ENCODE results near the gene NOS3.
"Not testable (repeated sequence)": the region's sequence is repeated elsewhere in the genome, so short reads cannot be mapped to it uniquely, and the experiment has no call there.

Gene NOS3

DNA sequence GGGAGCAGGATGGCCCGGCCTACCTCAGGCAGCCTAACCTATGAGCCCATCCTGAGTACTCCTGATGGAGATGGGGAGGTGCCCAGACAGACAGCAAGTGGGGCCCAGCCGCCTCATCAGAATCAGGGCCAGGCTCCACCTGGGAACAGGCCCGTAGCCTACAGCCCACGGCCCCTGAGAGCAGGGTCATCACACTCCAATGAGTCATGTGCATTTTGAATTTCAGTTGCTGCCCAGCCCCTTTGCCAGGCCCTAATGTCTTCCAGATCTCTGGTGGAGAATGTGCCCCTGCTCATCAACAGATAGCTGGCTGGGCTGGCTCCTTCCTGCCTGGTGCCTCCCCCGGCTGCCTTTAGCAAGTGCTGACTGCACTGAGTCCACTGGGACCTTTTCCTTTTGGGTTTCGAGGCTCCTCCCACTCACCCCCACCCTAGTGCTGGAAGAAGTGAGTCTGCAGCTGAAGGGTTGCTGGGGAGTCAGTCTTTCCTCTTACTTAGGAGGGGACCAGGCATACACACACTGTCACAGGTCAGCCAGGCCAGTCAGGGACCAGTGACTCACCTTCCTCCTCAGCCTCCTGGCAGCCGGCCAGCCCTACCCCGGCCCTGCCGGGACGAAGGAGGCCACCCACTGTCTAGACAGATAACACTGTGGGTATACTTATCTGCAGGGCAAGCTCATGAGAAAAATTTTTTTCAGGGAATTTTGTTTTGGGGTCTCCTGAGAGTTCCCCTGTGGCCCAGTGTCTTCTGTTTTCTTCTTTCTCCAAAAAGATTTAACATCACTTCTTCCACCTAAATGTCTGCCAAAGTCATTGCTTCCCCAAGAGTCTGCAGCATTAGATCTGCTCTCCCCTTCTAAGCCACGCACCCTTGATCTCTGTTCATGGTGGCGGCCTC lies 48.4 kb downstream of the NOS3 start:
- Histone ChIP-seq H3K4me3 (ENCODE audit: insufficient read length, low read depth) (no peak overlapping the region), H3K27me3 (ENCODE audit: insufficient read depth, insufficient read length) (no peaks in the 10 kb centered on the region), H3K9me3 (ENCODE audit: insufficient read depth, low read length) (no peaks in the 10 kb centered on the region), H3K9ac (ENCODE audit: insufficient read length, low read depth) (peak overlapping the region; percentile 61), H3K36me3 (ENCODE audit: insufficient read depth, insufficient read length, low read length) (peaks cover 53% of the 10 kb centered on the region), H3K4me1 (ENCODE audit: insufficient read depth, insufficient read length) (peaks cover 11% of the 10 kb centered on the region)
- DNase-seq (ENCODE audit: low read depth, low spot score): no peak
- TF ChIP-seq SUZ12 (IDR thresholded peaks at IDR 0.05; ENCODE audit: extremely low read depth, insufficient read depth, insufficient read length) (no peak), YY1 (IDR thresholded peaks at IDR 0.05; ENCODE audit: insufficient read depth, insufficient read length) (no peak), ZNF274 (IDR thresholded peaks at IDR 0.05; ENCODE audit: low read depth, low read length) (no peak)

DNA sequence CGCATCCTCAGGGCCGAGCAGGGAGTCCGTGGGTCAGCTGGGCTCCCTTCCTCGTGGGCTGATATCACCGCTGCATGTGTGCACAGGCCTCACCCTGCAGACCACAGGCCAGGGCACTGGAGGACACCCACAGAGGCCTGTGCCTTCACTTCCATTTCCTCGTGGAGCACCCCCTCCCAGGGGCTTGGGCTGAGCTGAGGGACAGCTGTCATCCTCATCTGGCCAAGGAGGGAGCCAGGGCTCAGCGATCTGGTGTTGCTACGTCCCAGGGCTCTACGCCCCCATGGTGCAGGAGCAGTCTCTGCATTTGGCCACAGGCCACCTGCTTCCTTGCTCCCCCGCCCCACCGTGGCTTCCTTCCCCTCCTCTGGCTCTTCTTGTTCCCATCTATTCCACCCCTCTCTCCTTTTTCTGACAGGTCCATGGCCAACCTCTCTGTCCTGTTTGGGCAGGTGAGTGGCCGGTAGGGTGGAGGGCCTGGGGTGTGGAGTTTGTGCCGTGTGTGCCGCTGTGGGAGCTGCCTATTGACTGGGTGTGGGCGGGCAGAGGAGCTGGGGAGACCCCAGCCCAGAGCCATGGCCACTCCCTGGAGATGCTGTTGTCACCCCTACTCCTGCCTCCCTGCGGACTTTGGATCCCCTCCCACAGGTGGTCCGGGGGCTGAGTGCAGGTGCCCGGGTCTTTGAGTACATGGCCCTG lies 49.2 kb downstream of the NOS3 start:
- no peak for TF ChIP-seq SUZ12 (IDR thresholded peaks at IDR 0.05; ENCODE audit: extremely low read depth, insufficient read depth, insufficient read length)
- no peak for TF ChIP-seq YY1 (IDR thresholded peaks at IDR 0.05; ENCODE audit: insufficient read depth, insufficient read length)
- TF ChIP-seq ZNF274 (IDR thresholded peaks at IDR 0.05; ENCODE audit: low read depth, low read length): no peak
- H3K27me3 ChIP-seq (ENCODE audit: insufficient read depth, insufficient read length): no peaks in the 10 kb centered on the region
- no peaks in the 10 kb centered on the region for H3K9me3 ChIP-seq (ENCODE audit: insufficient read depth, low read length)
- H3K4me3 ChIP-seq (ENCODE audit: insufficient read length, low read depth): no peak overlapping the region
- DNase-seq (ENCODE audit: low read depth, low spot score): no peak
- H3K9ac ChIP-seq (ENCODE audit: insufficient read length, low read depth): no peak overlapping the region
- peaks cover 50% of the 10 kb centered on the region for H3K36me3 ChIP-seq (ENCODE audit: insufficient read depth, insufficient read length, low read length)
- H3K4me1 ChIP-seq (ENCODE audit: insufficient read depth, insufficient read length): peaks cover 11% of the 10 kb centered on the region

DNA sequence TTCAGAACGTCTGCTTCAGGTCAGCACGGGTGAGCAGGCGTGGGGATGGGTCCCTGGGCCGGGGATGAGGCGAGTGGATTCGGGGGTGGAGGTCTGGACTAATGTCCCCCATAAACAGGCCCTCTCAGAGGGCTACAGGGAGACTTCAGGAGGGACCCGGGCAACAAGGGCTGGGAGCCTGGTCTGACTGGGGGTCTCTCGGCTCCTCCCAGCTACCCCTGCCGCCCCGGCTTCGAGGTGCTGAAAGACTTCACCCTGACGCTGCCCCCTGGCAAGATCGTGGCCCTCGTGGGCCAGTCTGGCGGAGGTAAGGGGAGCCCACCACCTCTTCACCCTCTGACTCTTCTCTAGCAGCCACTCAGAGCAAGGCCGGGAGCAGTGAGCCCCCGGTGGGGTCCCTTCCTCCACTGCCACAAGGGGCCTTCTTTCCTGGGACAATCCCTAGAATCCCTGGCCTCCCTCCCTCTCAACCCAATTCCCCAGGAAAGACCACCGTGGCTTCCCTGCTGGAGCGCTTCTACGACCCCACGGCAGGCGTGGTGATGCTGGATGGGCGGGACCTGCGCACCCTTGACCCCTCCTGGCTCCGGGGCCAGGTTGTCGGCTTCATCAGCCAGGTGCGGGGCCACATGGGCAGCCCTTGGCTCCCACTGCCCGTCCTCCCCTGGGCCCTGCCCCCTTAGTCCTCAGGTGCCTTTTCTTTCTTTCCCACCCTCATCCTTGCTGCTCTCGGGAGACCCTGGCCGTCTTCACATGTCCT lies 50.0 kb downstream of the NOS3 start:
- TF ChIP-seq SUZ12 (IDR thresholded peaks at IDR 0.05; ENCODE audit: extremely low read depth, insufficient read depth, insufficient read length) (no peak), YY1 (IDR thresholded peaks at IDR 0.05; ENCODE audit: insufficient read depth, insufficient read length) (no peak), ZNF274 (IDR thresholded peaks at IDR 0.05; ENCODE audit: low read depth, low read length) (no peak)
- peaks cover 47% of the 10 kb centered on the region for H3K36me3 ChIP-seq (ENCODE audit: insufficient read depth, insufficient read length, low read length)
- no peaks in the 10 kb centered on the region for H3K27me3 ChIP-seq (ENCODE audit: insufficient read depth, insufficient read length)
- H3K4me3 ChIP-seq (ENCODE audit: insufficient read length, low read depth): no peak overlapping the region
- H3K9ac ChIP-seq (ENCODE audit: insufficient read length, low read depth): no peak overlapping the region
- H3K9me3 ChIP-seq (ENCODE audit: insufficient read depth, low read length): no peaks in the 10 kb centered on the region
- no peak for DNase-seq (ENCODE audit: low read depth, low spot score)
- H3K4me1 ChIP-seq (ENCODE audit: insufficient read depth, insufficient read length): peaks cover 11% of the 10 kb centered on the region

DNA sequence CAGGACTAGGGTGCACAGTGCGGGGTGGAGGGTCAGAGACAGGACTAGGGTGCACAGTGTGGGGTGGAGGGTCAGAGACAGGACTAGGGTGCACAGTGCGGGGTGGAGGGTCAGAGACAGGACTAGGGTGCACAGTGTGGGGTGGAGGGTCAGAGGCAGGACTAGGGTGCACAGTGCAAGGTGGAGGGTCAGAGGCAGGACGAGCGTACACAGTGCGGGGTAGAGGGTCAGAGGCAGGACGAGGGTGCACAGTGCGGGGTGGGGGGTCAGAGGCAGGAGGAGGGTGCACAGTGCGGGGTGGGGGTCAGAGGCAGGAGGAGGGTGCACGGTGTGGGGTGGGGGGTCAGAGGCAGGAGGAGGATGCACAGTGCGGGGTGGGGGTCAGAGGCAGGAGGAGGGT lies 52.6 kb downstream of the NOS3 start:
- H3K9me3 ChIP-seq (ENCODE audit: insufficient read depth, low read length); DNase-seq (ENCODE audit: low read depth, low spot score); H3K4me1 ChIP-seq (ENCODE audit: insufficient read depth, insufficient read length); H3K27me3 ChIP-seq (ENCODE audit: insufficient read depth, insufficient read length); H3K4me3 ChIP-seq (ENCODE audit: insufficient read length, low read depth); H3K9ac ChIP-seq (ENCODE audit: insufficient read length, low read depth): not testable (repeated sequence)
- peaks cover 43% of the 10 kb centered on the region for H3K36me3 ChIP-seq (ENCODE audit: insufficient read depth, insufficient read length, low read length)

DNA sequence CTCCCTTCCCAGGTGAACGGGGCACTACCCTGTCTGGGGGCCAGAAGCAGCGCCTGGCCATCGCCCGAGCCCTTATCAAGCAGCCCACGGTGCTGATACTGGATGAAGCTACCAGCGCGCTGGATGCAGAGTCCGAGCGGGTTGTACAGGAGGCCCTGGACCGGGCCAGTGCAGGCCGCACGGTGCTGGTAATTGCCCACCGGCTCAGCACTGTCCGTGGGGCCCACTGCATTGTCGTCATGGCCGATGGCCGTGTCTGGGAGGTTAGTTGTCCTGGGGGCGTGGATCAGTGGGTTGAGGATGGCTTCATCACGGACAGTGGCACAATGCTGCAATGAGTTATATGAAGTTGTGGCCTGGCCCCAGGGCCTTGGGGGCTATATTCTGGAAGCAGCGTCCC lies 53.1 kb downstream of the NOS3 start:
- Histone ChIP-seq H3K36me3 (ENCODE audit: insufficient read depth, insufficient read length, low read length) (peaks cover 43% of the 10 kb centered on the region), H3K9me3 (ENCODE audit: insufficient read depth, low read length) (no peaks in the 10 kb centered on the region), H3K4me1 (ENCODE audit: insufficient read depth, insufficient read length) (peaks cover 5% of the 10 kb centered on the region), H3K4me3 (ENCODE audit: insufficient read length, low read depth) (no peak overlapping the region), H3K9ac (ENCODE audit: insufficient read length, low read depth) (no peak overlapping the region), H3K27me3 (ENCODE audit: insufficient read depth, insufficient read length) (no peaks in the 10 kb centered on the region)
- no peak for TF ChIP-seq ZNF274 (IDR thresholded peaks at IDR 0.05; ENCODE audit: low read depth, low read length)
- TF ChIP-seq YY1 (IDR thresholded peaks at IDR 0.05; ENCODE audit: insufficient read depth, insufficient read length): no peak
- no peak for TF ChIP-seq SUZ12 (IDR thresholded peaks at IDR 0.05; ENCODE audit: extremely low read depth, insufficient read depth, insufficient read length)
- DNase-seq (ENCODE audit: low read depth, low spot score): no peak

DNA sequence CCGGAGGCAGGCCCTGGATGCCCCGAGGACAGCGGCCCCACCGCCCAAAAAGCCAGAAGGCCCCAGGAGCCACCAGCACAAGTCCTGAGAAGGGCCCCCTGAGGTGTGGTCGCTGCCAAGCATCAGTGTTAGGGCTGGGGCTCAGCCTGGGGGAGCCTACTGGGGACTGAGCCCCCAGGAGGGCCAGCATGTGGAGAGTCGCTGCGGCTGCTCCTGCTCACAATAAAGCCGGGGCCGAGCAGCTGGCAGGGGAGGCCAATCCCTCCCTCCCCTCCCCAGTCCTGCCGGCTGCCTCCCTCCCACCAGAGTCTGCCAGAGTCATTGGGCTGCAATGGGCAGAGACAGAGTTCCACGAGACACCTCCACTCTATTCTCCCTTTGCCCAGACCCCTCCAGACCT lies 54.4 kb downstream of the NOS3 start:
- peaks cover 9% of the 10 kb centered on the region for H3K27me3 ChIP-seq (ENCODE audit: insufficient read depth, insufficient read length)
- no peak overlapping the region for H3K9ac ChIP-seq (ENCODE audit: insufficient read length, low read depth)
- H3K4me3 ChIP-seq (ENCODE audit: insufficient read length, low read depth): no peak overlapping the region
- no peak for TF ChIP-seq ZNF274 (IDR thresholded peaks at IDR 0.05; ENCODE audit: low read depth, low read length)
- TF ChIP-seq YY1 (IDR thresholded peaks at IDR 0.05; ENCODE audit: insufficient read depth, insufficient read length): no peak
- TF ChIP-seq SUZ12 (IDR thresholded peaks at IDR 0.05; ENCODE audit: extremely low read depth, insufficient read depth, insufficient read length): no peak
- DNase-seq (ENCODE audit: low read depth, low spot score): no peak
- peaks cover 43% of the 10 kb centered on the region for H3K36me3 ChIP-seq (ENCODE audit: insufficient read depth, insufficient read length, low read length)
- H3K4me1 ChIP-seq (ENCODE audit: insufficient read depth, insufficient read length): peaks cover under 1% of the 10 kb centered on the region
- H3K9me3 ChIP-seq (ENCODE audit: insufficient read depth, low read length): no peaks in the 10 kb centered on the region

DNA sequence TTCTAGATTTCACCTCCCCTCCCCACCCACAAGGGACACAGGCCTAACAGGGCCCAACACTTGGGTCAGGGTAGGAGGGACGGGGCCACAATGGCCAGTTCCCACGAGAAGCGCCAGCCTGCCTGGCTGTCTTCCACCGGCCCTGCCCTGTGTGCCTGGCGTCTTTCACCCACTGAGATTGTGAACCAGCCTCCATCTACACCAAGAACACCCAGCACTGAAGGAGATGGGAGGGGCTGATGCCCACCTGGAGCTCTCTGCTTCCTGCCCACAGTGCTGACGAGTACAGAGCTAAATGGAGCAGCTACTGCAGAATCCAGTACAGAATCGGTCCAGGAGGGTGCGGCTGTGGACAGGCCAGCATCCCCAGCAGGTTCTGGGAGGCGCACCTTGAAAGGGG lies 55.1 kb downstream of the NOS3 start:
- peaks cover 3% of the 10 kb centered on the region for H3K4me1 ChIP-seq (ENCODE audit: insufficient read depth, insufficient read length)
- H3K9me3 ChIP-seq (ENCODE audit: insufficient read depth, low read length): no peaks in the 10 kb centered on the region
- TF ChIP-seq ZNF274 (IDR thresholded peaks at IDR 0.05; ENCODE audit: low read depth, low read length) (no peak), SUZ12 (IDR thresholded peaks at IDR 0.05; ENCODE audit: extremely low read depth, insufficient read depth, insufficient read length) (no peak), YY1 (IDR thresholded peaks at IDR 0.05; ENCODE audit: insufficient read depth, insufficient read length) (no peak)
- H3K9ac ChIP-seq (ENCODE audit: insufficient read length, low read depth): no peak overlapping the region
- peaks cover 16% of the 10 kb centered on the region for H3K27me3 ChIP-seq (ENCODE audit: insufficient read depth, insufficient read length)
- H3K36me3 ChIP-seq (ENCODE audit: insufficient read depth, insufficient read length, low read length): peaks cover 43% of the 10 kb centered on the region
- H3K4me3 ChIP-seq (ENCODE audit: insufficient read length, low read depth): no peak overlapping the region
- DNase-seq (ENCODE audit: low read depth, low spot score): no peak
